Nephron progenitor cell (in vitro differentiated cells): Measurements from ENCODE around the gene ANKS1B.
"Not testable (repeated sequence)": the region's sequence is repeated elsewhere in the genome, so short reads cannot be mapped to it uniquely, and the experiment has no call there.

ENCODE experiments used
- DNase-seq: peaks from one replicate; pipeline ENCODE4 v3.0.0; 2021
- H3K27ac Mint-ChIP-seq: 2 replicates; pipeline ENCODE4 v1.8.0; 2021; ENCODE audit warnings: mild to moderate bottlenecking, moderate library complexity, mixed read lengths
- H3K27me3 Mint-ChIP-seq: 2 replicates; pipeline ENCODE4 v1.8.0; 2021; ENCODE audit warnings: mild to moderate bottlenecking, low read depth, mixed read lengths; ENCODE audit not compliant: poor library complexity
- H3K36me3 Mint-ChIP-seq: 2 replicates; pipeline ENCODE4 v1.8.0; 2021; ENCODE audit warnings: low read depth, mixed read lengths
- H3K4me1 Mint-ChIP-seq: 2 replicates; pipeline ENCODE4 v1.8.0; 2021; ENCODE audit warnings: mixed read lengths
- H3K4me3 Mint-ChIP-seq: 2 replicates; pipeline ENCODE4 v1.8.0; 2021; ENCODE audit warnings: mild to moderate bottlenecking, moderate library complexity, mixed read lengths
- H3K9me3 Mint-ChIP-seq: 2 replicates; pipeline ENCODE4 v1.8.0; 2021; ENCODE audit warnings: mild to moderate bottlenecking, moderate library complexity, mixed read lengths
- CTCF ChIP-seq: fragments of 200-600 bp; sonication (generic); IDR thresholded peaks from 2 replicates; pipeline ENCODE4 v1.5.0; 2021; ENCODE audit warnings: antibody characterized with exemption

ANKS1B gene

GRCh38 chr12:98758331-98758730 is 1226.4 kb downstream of the ANKS1B start:
- no peak overlapping the region for H3K27ac Mint-ChIP-seq
- peaks cover 4% of the 10 kb centered on the region for H3K9me3 Mint-ChIP-seq
- no peak for TF ChIP-seq CTCF
- H3K27me3 Mint-ChIP-seq, result peaks cover 10% of the 10 kb centered on the region
- DNase-seq, result no peak
- peaks cover 16% of the 10 kb centered on the region for H3K4me1 Mint-ChIP-seq
- H3K36me3 Mint-ChIP-seq, result no peaks in the 10 kb centered on the region
- H3K4me3 Mint-ChIP-seq, result no peak overlapping the region

GRCh38 chr12:98757455-98757854 is 1227.3 kb downstream of the ANKS1B start:
- Mint-ChIP-seq H3K27ac (no peak overlapping the region), H3K36me3 (no peaks in the 10 kb centered on the region), H3K4me3 (no peak overlapping the region), H3K4me1 (peaks cover 24% of the 10 kb centered on the region), H3K9me3 (peaks cover 4% of the 10 kb centered on the region), H3K27me3 (peaks cover 6% of the 10 kb centered on the region)
- TF ChIP-seq CTCF, result no peak
- no peak for DNase-seq

GRCh38 chr12:98755855-98756254 is 1228.9 kb downstream of the ANKS1B start:
- DNase-seq, H3K27ac Mint-ChIP-seq: not testable (repeated sequence)

GRCh38 chr12:98754095-98754494 is 1230.6 kb downstream of the ANKS1B start:
- no peak for TF ChIP-seq CTCF

More at GRCh38 chr12:98755855-98756254, 1228.9 kb downstream of the ANKS1B start:
- H3K36me3 Mint-ChIP-seq, H3K27me3 Mint-ChIP-seq, H3K4me3 Mint-ChIP-seq, H3K9me3 Mint-ChIP-seq: not testable (repeated sequence)
- peaks cover 24% of the 10 kb centered on the region for H3K4me1 Mint-ChIP-seq

GRCh38 chr12:98752726-98753125 is 1232.0 kb downstream of the ANKS1B start:
- H3K27me3 Mint-ChIP-seq, result peaks cover 3% of the 10 kb centered on the region

More at GRCh38 chr12:98754095-98754494, 1230.6 kb downstream of the ANKS1B start:
- H3K27ac Mint-ChIP-seq, result no peak overlapping the region
- peaks cover 4% of the 10 kb centered on the region for H3K9me3 Mint-ChIP-seq
- no peak for DNase-seq
- H3K36me3 Mint-ChIP-seq, result no peaks in the 10 kb centered on the region
- peaks cover 34% of the 10 kb centered on the region for H3K4me1 Mint-ChIP-seq
- H3K27me3 Mint-ChIP-seq, result peaks cover 3% of the 10 kb centered on the region
- H3K4me3 Mint-ChIP-seq, result no peak overlapping the region

GRCh38 chr12:98751580-98752115 is 1233.1 kb downstream of the ANKS1B start:
- no peak overlapping the region for H3K4me3 Mint-ChIP-seq
- no peak for TF ChIP-seq CTCF
- H3K4me1 Mint-ChIP-seq, result peaks cover 25% of the 10 kb centered on the region
- H3K27ac Mint-ChIP-seq, result no peak overlapping the region
- DNase-seq, result no peak
- H3K9me3 Mint-ChIP-seq, result peaks cover 4% of the 10 kb centered on the region
- peaks cover 11% of the 10 kb centered on the region for H3K27me3 Mint-ChIP-seq
- H3K36me3 Mint-ChIP-seq, result no peaks in the 10 kb centered on the region

More at GRCh38 chr12:98752726-98753125, 1232.0 kb downstream of the ANKS1B start:
- peaks cover 4% of the 10 kb centered on the region for H3K9me3 Mint-ChIP-seq
- TF ChIP-seq CTCF, result no peak
- H3K4me3 Mint-ChIP-seq, result no peak overlapping the region
- peaks cover 33% of the 10 kb centered on the region for H3K4me1 Mint-ChIP-seq
- no peaks in the 10 kb centered on the region for H3K36me3 Mint-ChIP-seq
- H3K27ac Mint-ChIP-seq, result no peak overlapping the region
- no peak for DNase-seq
